OCI-LY1 (cell line): Measurements from ENCODE around the gene MGAT4C.

Source experiments
- H2AFZ ChIP-seq: fragments of 200-600 bp; sonication (generic), shearing (Covaris generic); 2 replicates; pipeline ENCODE4 v1.6.0; 2014; ENCODE audit warnings: antibody characterized with exemption, mild to moderate bottlenecking, low read length
- H3F3A ChIP-seq: fragments of 200-600 bp; sonication (generic), shearing (Covaris generic); 2 replicates; pipeline ENCODE4 v1.6.0; 2014; ENCODE audit warnings: mild to moderate bottlenecking, antibody characterized with exemption, low read length, moderate library complexity; ENCODE audit not compliant: insufficient read depth
- H3K27ac ChIP-seq: fragments of 200-600 bp; sonication (generic); 2 replicates; pipeline ENCODE4 v1.5.1; 2014; ENCODE audit warnings: low read length, mixed run types, mild to moderate bottlenecking, low read depth; ENCODE audit not compliant: poor library complexity, severe bottlenecking
- H3K27me3 ChIP-seq: fragments of 200-600 bp; sonication (generic); 2 replicates; pipeline ENCODE4 v1.6.0; 2014; ENCODE audit warnings: antibody characterized with exemption, mild to moderate bottlenecking, low read length, moderate library complexity; ENCODE audit not compliant: insufficient read depth
- H3K36me3 ChIP-seq: fragments of 200-600 bp; sonication (generic); 2 replicates; pipeline ENCODE4 v1.6.1; 2014; ENCODE audit warnings: mild to moderate bottlenecking, antibody characterized with exemption, low read length, moderate library complexity, mixed read lengths; ENCODE audit not compliant: insufficient read depth
- H3K4me1 ChIP-seq: fragments of 200-600 bp; sonication (generic); 2 replicates; pipeline ENCODE4 v1.5.1; 2014; ENCODE audit warnings: mild to moderate bottlenecking, low read length, moderate library complexity; ENCODE audit not compliant: insufficient read depth, severe bottlenecking
- H3K4me2 ChIP-seq: fragments of 200-600 bp; sonication (generic), shearing (Covaris generic); 2 replicates; pipeline ENCODE4 v1.6.1; 2014; ENCODE audit warnings: low read length
- H3K4me3 ChIP-seq: fragments of 200-600 bp; sonication (generic); 2 replicates; pipeline ENCODE4 v1.5.1; 2014; ENCODE audit warnings: low read length, low read depth, mild to moderate bottlenecking, mixed read lengths; ENCODE audit not compliant: poor library complexity, severe bottlenecking
- H3K79me2 ChIP-seq: fragments of 200-600 bp; shearing (Covaris generic); 2 replicates; pipeline ENCODE4 v1.6.1; 2016; ENCODE audit warnings: mixed run types, low read length, mixed read lengths; ENCODE audit not compliant: insufficient read depth
- H3K9ac ChIP-seq: fragments of 200-600 bp; sonication (generic), shearing (Covaris generic); 2 replicates; pipeline ENCODE4 v1.6.1; 2014; ENCODE audit warnings: mild to moderate bottlenecking, low read length, mixed read lengths
- H3K9me2 ChIP-seq: fragments of 200-600 bp; sonication (generic), shearing (Covaris generic); 2 replicates; pipeline ENCODE4 v1.6.1; 2014; ENCODE audit warnings: low read depth, mild to moderate bottlenecking, low read length, mixed read lengths
- H3K9me3 ChIP-seq: fragments of 200-600 bp; shearing (Covaris generic); 2 replicates; pipeline ENCODE4 v1.6.1; 2014; ENCODE audit warnings: low read length, mixed read lengths
- H4K20me1 ChIP-seq: fragments of 200-600 bp; sonication (generic), shearing (Covaris generic); 2 replicates; pipeline ENCODE4 v1.6.0; 2016; ENCODE audit warnings: mild to moderate bottlenecking, low read length; ENCODE audit not compliant: insufficient read depth
- EZH2 ChIP-seq: fragments of 200-600 bp; sonication (generic), shearing (Covaris generic); IDR thresholded peaks from 2 replicates; pipeline ENCODE4 v1.8.0; 2017; ENCODE audit warnings: borderline replicate concordance, mixed run types, mild to moderate bottlenecking, antibody characterized with exemption, low read length, moderate library complexity, mixed read lengths
- TF ChIP-seq, protein P1 (sequence below): fragments of 200-600 bp; sonication (generic), shearing (Covaris generic); IDR thresholded peaks from 2 replicates; pipeline ENCODE4 v1.5.1; 2017; ENCODE audit warnings: mild to moderate bottlenecking, antibody characterized with exemption, low read length, moderate library complexity, mixed read lengths

Gene MGAT4C

DNA sequence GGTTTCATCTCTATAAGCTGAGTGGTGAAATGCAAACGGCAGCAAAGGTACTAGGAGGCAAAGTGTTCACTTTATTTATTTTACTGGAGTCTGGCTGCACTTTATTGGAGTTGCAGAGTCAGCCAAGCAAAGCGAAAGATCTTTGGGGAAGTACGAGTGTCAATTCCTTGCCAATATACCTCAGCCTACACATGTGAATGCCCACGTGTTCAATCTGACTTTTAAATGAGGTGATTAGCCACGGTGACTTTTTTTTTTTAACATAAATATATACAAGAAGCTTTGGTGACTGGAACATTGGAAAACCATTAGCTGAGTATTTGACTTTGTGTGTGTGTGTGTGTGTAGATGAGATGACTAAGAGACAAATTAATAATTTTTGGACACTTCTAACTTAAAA, 203.3 kb downstream of the MGAT4C start:
- Histone ChIP-seq H3K36me3 (no peaks in the 10 kb centered on the region), H3K4me1 (no peaks in the 10 kb centered on the region), H4K20me1 (no peaks in the 10 kb centered on the region), H3K9ac (no peak overlapping the region), H3K9me3 (no peaks in the 10 kb centered on the region), H3K4me2 (no peak overlapping the region), H3F3A (no peaks in the 10 kb centered on the region), H3K27ac (no peak overlapping the region), H3K9me2 (no peaks in the 10 kb centered on the region), H3K4me3 (no peak overlapping the region), H3K79me2 (no peaks in the 10 kb centered on the region), H3K27me3 (no peaks in the 10 kb centered on the region), H2AFZ (no peak overlapping the region; the same call in 1 of the 2 replicates)
- TF ChIP-seq, protein P1, sequence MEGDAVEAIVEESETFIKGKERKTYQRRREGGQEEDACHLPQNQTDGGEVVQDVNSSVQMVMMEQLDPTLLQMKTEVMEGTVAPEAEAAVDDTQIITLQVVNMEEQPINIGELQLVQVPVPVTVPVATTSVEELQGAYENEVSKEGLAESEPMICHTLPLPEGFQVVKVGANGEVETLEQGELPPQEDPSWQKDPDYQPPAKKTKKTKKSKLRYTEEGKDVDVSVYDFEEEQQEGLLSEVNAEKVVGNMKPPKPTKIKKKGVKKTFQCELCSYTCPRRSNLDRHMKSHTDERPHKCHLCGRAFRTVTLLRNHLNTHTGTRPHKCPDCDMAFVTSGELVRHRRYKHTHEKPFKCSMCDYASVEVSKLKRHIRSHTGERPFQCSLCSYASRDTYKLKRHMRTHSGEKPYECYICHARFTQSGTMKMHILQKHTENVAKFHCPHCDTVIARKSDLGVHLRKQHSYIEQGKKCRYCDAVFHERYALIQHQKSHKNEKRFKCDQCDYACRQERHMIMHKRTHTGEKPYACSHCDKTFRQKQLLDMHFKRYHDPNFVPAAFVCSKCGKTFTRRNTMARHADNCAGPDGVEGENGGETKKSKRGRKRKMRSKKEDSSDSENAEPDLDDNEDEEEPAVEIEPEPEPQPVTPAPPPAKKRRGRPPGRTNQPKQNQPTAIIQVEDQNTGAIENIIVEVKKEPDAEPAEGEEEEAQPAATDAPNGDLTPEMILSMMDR: no peak
- no peak for TF ChIP-seq EZH2

DNA sequence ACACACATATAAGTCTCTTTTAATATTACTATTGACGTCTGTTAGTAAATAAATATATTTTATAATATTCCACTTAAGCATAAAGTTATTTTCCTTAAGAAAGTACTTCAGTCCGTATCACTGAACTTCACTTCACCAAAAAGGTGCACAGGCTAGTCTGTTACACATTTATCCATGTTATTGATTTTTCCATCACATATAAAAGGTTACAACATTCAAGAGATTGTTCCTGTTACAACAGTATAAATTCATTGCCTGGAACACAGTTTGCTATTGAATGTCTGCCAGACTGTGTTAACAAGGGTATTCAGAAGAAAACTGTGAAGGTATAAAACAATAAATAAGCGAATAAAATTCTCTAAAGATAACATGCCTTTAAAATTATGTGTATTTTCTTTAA, 206.2 kb downstream of the MGAT4C start:
- no peaks in the 10 kb centered on the region for H3K27me3 ChIP-seq
- H3K9me2 ChIP-seq: no peaks in the 10 kb centered on the region
- H4K20me1 ChIP-seq: no peaks in the 10 kb centered on the region
- no peak overlapping the region for H3K27ac ChIP-seq
- no peak overlapping the region for H3K4me2 ChIP-seq
- no peak for TF ChIP-seq EZH2
- TF ChIP-seq, protein P1: no peak
- H3K4me3 ChIP-seq: no peak overlapping the region
- no peak overlapping the region for H2AFZ ChIP-seq
- no peaks in the 10 kb centered on the region for H3K36me3 ChIP-seq
- H3K9ac ChIP-seq: no peak overlapping the region
- no peaks in the 10 kb centered on the region for H3K9me3 ChIP-seq
- no peaks in the 10 kb centered on the region for H3F3A ChIP-seq
- H3K4me1 ChIP-seq: no peaks in the 10 kb centered on the region
- no peaks in the 10 kb centered on the region for H3K79me2 ChIP-seq

- H3K4me2 ChIP-seq: no peak overlapping the region
- H3K27me3 ChIP-seq: no peaks in the 10 kb centered on the region
- H4K20me1 ChIP-seq: no peaks in the 10 kb centered on the region
- H3K36me3 ChIP-seq: no peaks in the 10 kb centered on the region
- no peak overlapping the region for H3K4me3 ChIP-seq
- H3K79me2 ChIP-seq: no peaks in the 10 kb centered on the region
- no peak overlapping the region for H2AFZ ChIP-seq
- H3K9me2 ChIP-seq: no peaks in the 10 kb centered on the region
- H3F3A ChIP-seq: no peaks in the 10 kb centered on the region
- 0 out of 2 replicates have a peak, but pooled peaks cover 3% of the 10 kb centered on the region for H3K9me3 ChIP-seq
- no peak overlapping the region for H3K9ac ChIP-seq
- no peak for TF ChIP-seq EZH2
- TF ChIP-seq, protein P1: no peak
- H3K27ac ChIP-seq: no peak overlapping the region
- no peaks in the 10 kb centered on the region for H3K4me1 ChIP-seq
Measured at GRCh38 chr12:86044396-86044795, 211.8 kb downstream of the MGAT4C start.
